ENCODE data around the gene PAX3. TPM values are rescaled to one million over a fixed set of nuclear protein-coding genes. Genes with fewer than 3 reads are reported as not detected.

PAX3 gene
- under 0.01 TPM in 1 of 2 replicates, not detected in the other for total RNA-seq

DNA sequence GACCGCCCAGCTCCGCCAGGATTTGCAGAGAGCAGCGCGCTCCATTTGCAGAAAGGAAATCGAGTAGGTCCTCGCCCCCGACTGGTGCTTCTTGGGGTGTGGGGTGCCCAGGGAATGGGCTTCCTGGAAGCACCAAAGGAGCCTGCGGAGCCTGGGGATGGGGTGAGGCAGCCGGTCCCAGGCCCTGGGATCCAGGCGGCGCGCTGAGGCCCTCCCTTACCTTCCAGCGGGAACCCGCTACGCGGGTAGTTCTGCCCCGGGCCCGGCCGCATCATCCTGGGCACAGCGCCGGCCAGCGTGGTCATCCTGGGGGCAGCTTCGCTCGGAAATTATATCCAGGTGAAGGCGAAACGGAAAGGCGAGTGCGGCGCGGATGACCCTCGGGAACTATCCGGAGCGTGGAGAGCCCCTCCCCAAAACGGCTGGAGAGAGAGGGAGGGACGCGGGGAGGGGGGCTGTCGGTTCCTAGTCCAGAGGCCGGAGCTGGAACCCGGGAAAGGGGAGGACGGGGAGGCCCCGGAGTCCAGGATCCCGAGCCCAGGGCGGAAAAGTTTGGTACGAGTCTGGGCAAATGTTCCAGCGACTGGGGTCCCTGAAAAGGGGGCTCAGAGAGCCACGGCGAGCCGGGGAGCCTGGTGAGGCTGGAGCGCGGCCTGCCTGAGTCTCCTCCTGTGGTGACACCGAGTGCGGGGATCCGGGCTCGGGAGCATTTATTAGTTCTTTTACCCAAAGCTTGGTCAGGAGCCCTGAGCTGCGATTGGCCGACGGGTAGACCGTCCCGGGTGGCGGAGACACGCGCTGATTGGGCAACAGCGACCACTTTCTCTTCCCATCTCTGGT is at the start of gene PAX3:
Gene PAX3, minus strand, starts transcription at position 688 of the 840 bp plus-strand sequence. Its CDS starts 383 bp downstream, at position 305.
- no peak for DNase-seq (ENCODE audit: insufficient read length, low spot score, missing footprints)
- peaks cover 3% of the 10 kb centered on the region for H3K4me1 ChIP-seq (ENCODE audit: insufficient read depth, low read length)
- H3K27ac ChIP-seq (ENCODE audit: low read depth, low read length) = no peak within 1 kb of the TSS
- H3K9me3 ChIP-seq (ENCODE audit: low read depth, low read length) = no peaks in the 10 kb centered on the region
- TF ChIP-seq, protein P1, sequence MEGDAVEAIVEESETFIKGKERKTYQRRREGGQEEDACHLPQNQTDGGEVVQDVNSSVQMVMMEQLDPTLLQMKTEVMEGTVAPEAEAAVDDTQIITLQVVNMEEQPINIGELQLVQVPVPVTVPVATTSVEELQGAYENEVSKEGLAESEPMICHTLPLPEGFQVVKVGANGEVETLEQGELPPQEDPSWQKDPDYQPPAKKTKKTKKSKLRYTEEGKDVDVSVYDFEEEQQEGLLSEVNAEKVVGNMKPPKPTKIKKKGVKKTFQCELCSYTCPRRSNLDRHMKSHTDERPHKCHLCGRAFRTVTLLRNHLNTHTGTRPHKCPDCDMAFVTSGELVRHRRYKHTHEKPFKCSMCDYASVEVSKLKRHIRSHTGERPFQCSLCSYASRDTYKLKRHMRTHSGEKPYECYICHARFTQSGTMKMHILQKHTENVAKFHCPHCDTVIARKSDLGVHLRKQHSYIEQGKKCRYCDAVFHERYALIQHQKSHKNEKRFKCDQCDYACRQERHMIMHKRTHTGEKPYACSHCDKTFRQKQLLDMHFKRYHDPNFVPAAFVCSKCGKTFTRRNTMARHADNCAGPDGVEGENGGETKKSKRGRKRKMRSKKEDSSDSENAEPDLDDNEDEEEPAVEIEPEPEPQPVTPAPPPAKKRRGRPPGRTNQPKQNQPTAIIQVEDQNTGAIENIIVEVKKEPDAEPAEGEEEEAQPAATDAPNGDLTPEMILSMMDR (IDR thresholded peaks at IDR 0.05; ENCODE audit: extremely low read depth, low read depth, low read length) = no peak
- no peaks in the 10 kb centered on the region for H3K36me3 ChIP-seq (ENCODE audit: insufficient read depth, low read length)
- H3K4me2 ChIP-seq (ENCODE audit: insufficient read depth, low read length) = no peak within 1 kb of the TSS
- H3K4me3 ChIP-seq (ENCODE audit: insufficient read depth, low read length) = no peak within 1 kb of the TSS
- no peaks in the 10 kb centered on the region for H3K79me2 ChIP-seq (ENCODE audit: insufficient read depth, low read length)
- no peak within 1 kb of the TSS for H2AFZ ChIP-seq (ENCODE audit: low read length)
- H4K20me1 ChIP-seq (ENCODE audit: insufficient read depth, low read length) = no peaks in the 10 kb centered on the region
- H3K27me3 ChIP-seq (ENCODE audit: insufficient read depth, low read length) = peaks cover 99% of the 10 kb centered on the region

DNA sequence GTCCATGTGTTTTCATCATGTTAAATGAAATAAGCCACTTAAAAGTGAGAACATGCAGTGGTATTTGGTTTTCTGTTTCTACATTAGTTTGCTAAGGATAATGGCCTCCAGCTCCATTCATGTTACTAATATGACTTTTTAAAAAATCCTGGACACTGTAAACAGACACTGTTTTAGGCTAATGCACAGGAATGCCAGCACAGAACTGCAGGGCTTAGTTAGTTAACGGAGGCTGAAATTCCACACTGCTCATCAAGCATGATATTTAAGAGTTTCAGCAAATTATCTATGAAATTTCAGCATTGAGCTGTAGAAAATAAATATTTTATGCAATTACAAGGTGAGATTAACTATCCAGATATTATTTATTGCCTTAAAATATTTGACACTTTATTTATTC is 42.5 kb upstream of the PAX3 start:
- Histone ChIP-seq H2AFZ (ENCODE audit: low read length) (no peak overlapping the region), H3K79me2 (ENCODE audit: insufficient read depth, low read length) (no peaks in the 10 kb centered on the region), H3K27ac (ENCODE audit: low read depth, low read length) (no peak overlapping the region), H3K9me3 (ENCODE audit: low read depth, low read length) (no peaks in the 10 kb centered on the region), H4K20me1 (ENCODE audit: insufficient read depth, low read length) (no peaks in the 10 kb centered on the region), H3K4me3 (ENCODE audit: insufficient read depth, low read length) (no peak overlapping the region), H3K36me3 (ENCODE audit: insufficient read depth, low read length) (no peaks in the 10 kb centered on the region), H3K27me3 (ENCODE audit: insufficient read depth, low read length) (no peaks in the 10 kb centered on the region), H3K4me1 (ENCODE audit: insufficient read depth, low read length) (no peaks in the 10 kb centered on the region), H3K4me2 (ENCODE audit: insufficient read depth, low read length) (no peak overlapping the region)
- TF ChIP-seq, protein P1 (IDR thresholded peaks at IDR 0.05; ENCODE audit: extremely low read depth, low read depth, low read length) = no peak
- DNase-seq (ENCODE audit: insufficient read length, low spot score, missing footprints) = no peak

DNA sequence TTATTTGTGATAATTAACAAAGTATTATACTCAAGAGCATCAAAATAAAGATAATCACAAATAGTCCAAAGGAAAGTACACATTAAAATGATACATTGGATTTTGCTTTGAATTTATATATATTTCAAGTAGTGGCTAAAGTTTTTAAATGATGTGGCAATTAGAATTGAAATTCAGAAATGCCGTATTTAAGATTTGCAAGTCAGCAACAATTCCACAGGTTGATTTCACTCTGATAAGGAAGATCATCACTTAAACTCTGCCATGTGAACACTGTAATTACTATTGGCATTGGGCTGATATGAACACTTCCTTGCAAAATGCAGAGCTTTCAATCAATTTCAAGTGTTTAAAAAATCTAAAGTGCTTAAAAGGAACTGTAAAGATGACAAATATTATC is 39.6 kb upstream of the PAX3 start:
- no peak overlapping the region for H3K27ac ChIP-seq (ENCODE audit: low read depth, low read length)
- no peaks in the 10 kb centered on the region for H3K4me1 ChIP-seq (ENCODE audit: insufficient read depth, low read length)
- TF ChIP-seq, protein P1 (IDR thresholded peaks at IDR 0.05; ENCODE audit: extremely low read depth, low read depth, low read length) = no peak
- H3K79me2 ChIP-seq (ENCODE audit: insufficient read depth, low read length) = no peaks in the 10 kb centered on the region
- H3K4me2 ChIP-seq (ENCODE audit: insufficient read depth, low read length) = no peak overlapping the region
- no peak for DNase-seq (ENCODE audit: insufficient read length, low spot score, missing footprints)
- H3K4me3 ChIP-seq (ENCODE audit: insufficient read depth, low read length) = no peak overlapping the region
- no peaks in the 10 kb centered on the region for H3K9me3 ChIP-seq (ENCODE audit: low read depth, low read length)
- no peaks in the 10 kb centered on the region for H4K20me1 ChIP-seq (ENCODE audit: insufficient read depth, low read length)
- no peaks in the 10 kb centered on the region for H3K27me3 ChIP-seq (ENCODE audit: insufficient read depth, low read length)
- H2AFZ ChIP-seq (ENCODE audit: low read length) = no peak overlapping the region
- H3K36me3 ChIP-seq (ENCODE audit: insufficient read depth, low read length) = no peaks in the 10 kb centered on the region

DNA sequence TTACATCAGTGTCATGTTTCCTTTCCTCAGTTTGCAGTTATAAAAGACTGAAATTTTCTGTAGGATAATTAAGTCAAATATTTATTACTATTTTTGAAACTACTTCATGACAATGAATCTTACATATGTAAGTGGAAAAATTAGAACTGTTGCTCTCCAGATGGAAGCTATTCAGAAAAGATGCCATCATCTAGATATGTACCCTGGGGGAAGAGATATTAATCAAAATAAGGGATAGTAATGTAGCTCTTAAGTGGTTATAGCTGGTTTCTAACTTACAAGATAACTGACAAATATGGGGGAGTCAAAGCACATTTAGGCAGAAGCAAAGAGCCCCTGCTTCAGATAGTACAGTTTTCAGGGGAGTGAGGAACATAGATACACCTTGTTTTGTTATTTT is 38.1 kb upstream of the PAX3 start:
- no peaks in the 10 kb centered on the region for H3K27me3 ChIP-seq (ENCODE audit: insufficient read depth, low read length)
- H2AFZ ChIP-seq (ENCODE audit: low read length) = no peak overlapping the region
- H3K79me2 ChIP-seq (ENCODE audit: insufficient read depth, low read length) = no peaks in the 10 kb centered on the region
- H3K4me1 ChIP-seq (ENCODE audit: insufficient read depth, low read length) = no peaks in the 10 kb centered on the region
- no peaks in the 10 kb centered on the region for H3K9me3 ChIP-seq (ENCODE audit: low read depth, low read length)
- no peak overlapping the region for H3K27ac ChIP-seq (ENCODE audit: low read depth, low read length)
- no peak overlapping the region for H3K4me3 ChIP-seq (ENCODE audit: insufficient read depth, low read length)
- no peaks in the 10 kb centered on the region for H3K36me3 ChIP-seq (ENCODE audit: insufficient read depth, low read length)
- no peak overlapping the region for H3K4me2 ChIP-seq (ENCODE audit: insufficient read depth, low read length)
- no peak for DNase-seq (ENCODE audit: insufficient read length, low spot score, missing footprints)
- TF ChIP-seq, protein P1 (IDR thresholded peaks at IDR 0.05; ENCODE audit: extremely low read depth, low read depth, low read length) = no peak
- H4K20me1 ChIP-seq (ENCODE audit: insufficient read depth, low read length) = no peaks in the 10 kb centered on the region

Data from osteoblast (primary cell).